ENCODE data around the gene GRIP2.
A peak's percentile ranks its signal among the peaks of the same experiment; 100 is the strongest.

Gene GRIP2

DNA sequence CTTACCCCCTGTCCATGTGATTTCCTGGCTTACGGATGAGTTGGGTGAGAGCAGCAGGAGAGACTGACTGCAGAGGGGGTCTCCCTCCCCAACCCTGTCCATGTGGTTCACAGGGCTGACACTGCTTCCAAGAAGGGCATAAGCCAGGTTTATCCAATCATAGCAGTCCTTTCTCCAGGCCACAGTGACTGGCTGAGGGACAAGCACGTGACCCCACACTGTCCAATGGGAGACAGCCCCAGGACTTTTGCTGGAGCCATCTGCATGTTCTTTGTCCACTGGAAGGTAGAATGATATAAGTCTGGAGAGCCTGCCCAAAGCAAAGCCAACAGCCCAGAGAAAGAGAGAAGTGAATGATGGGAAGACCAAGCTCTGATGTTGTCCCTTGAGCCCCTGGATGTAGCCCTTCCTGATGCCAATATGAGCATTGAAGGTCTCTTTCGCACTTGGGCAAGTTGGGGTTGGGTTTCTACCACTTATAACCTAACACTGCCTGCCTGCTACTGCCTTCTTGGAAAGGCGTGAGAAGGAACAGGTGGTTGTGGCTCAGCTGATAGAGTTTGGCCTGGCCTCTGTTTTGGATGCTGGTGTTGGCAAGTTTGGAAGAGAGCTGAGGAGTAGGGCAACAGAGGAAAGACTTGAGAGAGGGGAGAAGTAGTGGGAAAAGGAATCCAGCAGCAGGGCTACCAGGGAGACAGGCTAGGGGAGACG lies 41.3 kb upstream of the GRIP2 start:
- H3K4me3 ChIP-seq (ENCODE audit: low read depth, low read length) = no peak overlapping the region
- no peaks in the 10 kb centered on the region for H3K4me1 ChIP-seq (ENCODE audit: control insufficient read depth, insufficient read depth, low read length)
- ChIA-PET CTCF (no interaction called here), POLR2A (no interaction called here)
- TF ChIP-seq, protein P1, sequence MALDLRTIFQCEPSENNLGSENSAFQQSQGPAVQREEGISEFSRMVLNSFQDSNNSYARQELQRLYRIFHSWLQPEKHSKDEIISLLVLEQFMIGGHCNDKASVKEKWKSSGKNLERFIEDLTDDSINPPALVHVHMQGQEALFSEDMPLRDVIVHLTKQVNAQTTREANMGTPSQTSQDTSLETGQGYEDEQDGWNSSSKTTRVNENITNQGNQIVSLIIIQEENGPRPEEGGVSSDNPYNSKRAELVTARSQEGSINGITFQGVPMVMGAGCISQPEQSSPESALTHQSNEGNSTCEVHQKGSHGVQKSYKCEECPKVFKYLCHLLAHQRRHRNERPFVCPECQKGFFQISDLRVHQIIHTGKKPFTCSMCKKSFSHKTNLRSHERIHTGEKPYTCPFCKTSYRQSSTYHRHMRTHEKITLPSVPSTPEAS (tag by site-specific recombination; IDR thresholded peaks at IDR 0.05) = no peak
- peak; percentile 88 for TF ChIP-seq SCRT2 (tag by site-specific recombination; IDR thresholded peaks at IDR 0.05)
- peak; percentile 36; the same call in 1 of the 2 replicates for TF ChIP-seq SCRT1 (tag by site-specific recombination; IDR thresholded peaks at IDR 0.05; ENCODE audit: borderline replicate concordance)
- TF ChIP-seq ZNF621 (tag by site-specific recombination; IDR thresholded peaks at IDR 0.05) = no peak
- no peaks in the 10 kb centered on the region for H3K9me3 ChIP-seq (ENCODE audit: control insufficient read depth, insufficient read depth, low read depth, low read length)
- no peak overlapping the region for H3K27ac ChIP-seq (ENCODE audit: extremely low read depth, low read depth, low read length)
- H3K36me3 ChIP-seq (ENCODE audit: control insufficient read depth in 2 of 2, insufficient read depth in 1 of 2, low read length in 2 of 2) = no peaks in the 10 kb centered on the region

DNA sequence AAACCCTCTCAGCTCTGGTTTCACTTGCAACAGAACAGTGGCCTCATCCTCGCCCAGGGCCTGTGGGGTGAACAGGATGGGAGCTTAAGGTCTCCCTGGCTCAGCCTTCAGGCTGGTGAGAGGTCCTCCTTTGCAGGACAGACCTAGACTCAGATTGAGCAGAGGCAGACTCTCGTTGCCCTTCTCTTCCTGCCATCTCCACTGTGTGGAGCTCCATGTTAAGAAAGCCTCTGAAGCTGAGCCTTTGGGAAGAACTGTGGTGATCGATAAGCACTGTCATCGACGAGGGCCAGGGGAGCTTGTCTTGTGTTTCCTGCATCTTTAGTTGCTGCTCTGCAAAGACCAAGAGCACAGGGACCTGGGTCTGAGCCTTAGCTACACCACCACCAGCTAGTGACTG lies 37.8 kb upstream of the GRIP2 start:
- no peak overlapping the region for H3K27ac ChIP-seq (ENCODE audit: extremely low read depth, low read depth, low read length)
- CTCF ChIA-PET = interaction anchor here (0.5 to 1.4 kb wide), 5 partner anchors 30 to 1837 kb away, joined by 3 to 6 read pairs (median 4); no protein-coding TSS in a partner anchor
- H3K4me1 ChIP-seq (ENCODE audit: control insufficient read depth, insufficient read depth, low read length) = no peaks in the 10 kb centered on the region
- POLR2A ChIA-PET = no interaction called here
- H3K4me3 ChIP-seq (ENCODE audit: low read depth, low read length) = no peak overlapping the region
- H3K36me3 ChIP-seq (ENCODE audit: control insufficient read depth in 2 of 2, insufficient read depth in 1 of 2, low read length in 2 of 2) = no peaks in the 10 kb centered on the region
- no peaks in the 10 kb centered on the region for H3K9me3 ChIP-seq (ENCODE audit: control insufficient read depth, insufficient read depth, low read depth, low read length)
- TF ChIP-seq HOXC10 (CRISPR knock-in tag; IDR thresholded peaks at IDR 0.05) (no peak), ZNF664 (tag by site-specific recombination; IDR thresholded peaks at IDR 0.05) (no peak)
- TF ChIP-seq, protein P2, sequence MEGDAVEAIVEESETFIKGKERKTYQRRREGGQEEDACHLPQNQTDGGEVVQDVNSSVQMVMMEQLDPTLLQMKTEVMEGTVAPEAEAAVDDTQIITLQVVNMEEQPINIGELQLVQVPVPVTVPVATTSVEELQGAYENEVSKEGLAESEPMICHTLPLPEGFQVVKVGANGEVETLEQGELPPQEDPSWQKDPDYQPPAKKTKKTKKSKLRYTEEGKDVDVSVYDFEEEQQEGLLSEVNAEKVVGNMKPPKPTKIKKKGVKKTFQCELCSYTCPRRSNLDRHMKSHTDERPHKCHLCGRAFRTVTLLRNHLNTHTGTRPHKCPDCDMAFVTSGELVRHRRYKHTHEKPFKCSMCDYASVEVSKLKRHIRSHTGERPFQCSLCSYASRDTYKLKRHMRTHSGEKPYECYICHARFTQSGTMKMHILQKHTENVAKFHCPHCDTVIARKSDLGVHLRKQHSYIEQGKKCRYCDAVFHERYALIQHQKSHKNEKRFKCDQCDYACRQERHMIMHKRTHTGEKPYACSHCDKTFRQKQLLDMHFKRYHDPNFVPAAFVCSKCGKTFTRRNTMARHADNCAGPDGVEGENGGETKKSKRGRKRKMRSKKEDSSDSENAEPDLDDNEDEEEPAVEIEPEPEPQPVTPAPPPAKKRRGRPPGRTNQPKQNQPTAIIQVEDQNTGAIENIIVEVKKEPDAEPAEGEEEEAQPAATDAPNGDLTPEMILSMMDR (tag by site-specific recombination; IDR thresholded peaks at IDR 0.05) = 0 out of 2 replicates have a peak, but pooled peaks have one; percentile 24

DNA sequence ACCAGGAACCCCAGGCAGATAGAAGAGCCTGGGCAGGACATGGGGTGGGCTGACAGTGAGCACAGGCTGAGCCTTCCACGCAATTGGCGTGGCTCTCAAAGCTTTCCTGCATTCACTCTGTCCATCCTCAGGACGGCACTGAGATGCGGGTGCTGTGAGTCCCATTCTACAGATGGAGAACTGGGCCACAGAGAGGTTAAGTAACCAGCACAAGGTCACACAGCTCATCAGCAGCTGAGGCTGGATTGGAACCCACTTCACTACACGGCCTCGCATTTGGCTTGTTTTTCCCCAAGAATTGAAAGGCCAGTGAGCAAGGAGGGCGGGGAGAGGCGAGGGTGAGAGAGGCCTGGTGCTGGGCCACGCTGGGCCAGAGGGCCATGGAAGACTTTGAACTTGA lies 36.0 kb upstream of the GRIP2 start:
- Histone ChIP-seq H3K4me3 (ENCODE audit: low read depth, low read length) (no peak overlapping the region), H3K36me3 (ENCODE audit: control insufficient read depth in 2 of 2, insufficient read depth in 1 of 2, low read length in 2 of 2) (no peaks in the 10 kb centered on the region), H3K4me1 (ENCODE audit: control insufficient read depth, insufficient read depth, low read length) (no peaks in the 10 kb centered on the region), H3K9me3 (ENCODE audit: control insufficient read depth, insufficient read depth, low read depth, low read length) (no peaks in the 10 kb centered on the region), H3K27ac (ENCODE audit: extremely low read depth, low read depth, low read length) (no peak overlapping the region)
- CTCF ChIA-PET = no interaction called here
- POLR2A ChIA-PET = no interaction called here
- no peak for TF ChIP-seq ZNF248 (tag by site-specific recombination; IDR thresholded peaks at IDR 0.05)
- no peak for TF ChIP-seq ZNF610 (tag by site-specific recombination; IDR thresholded peaks at IDR 0.05; ENCODE audit: borderline replicate concordance)
- no peak for TF ChIP-seq ZNF514 (tag by site-specific recombination; IDR thresholded peaks at IDR 0.05)
- TF ChIP-seq, protein P3, sequence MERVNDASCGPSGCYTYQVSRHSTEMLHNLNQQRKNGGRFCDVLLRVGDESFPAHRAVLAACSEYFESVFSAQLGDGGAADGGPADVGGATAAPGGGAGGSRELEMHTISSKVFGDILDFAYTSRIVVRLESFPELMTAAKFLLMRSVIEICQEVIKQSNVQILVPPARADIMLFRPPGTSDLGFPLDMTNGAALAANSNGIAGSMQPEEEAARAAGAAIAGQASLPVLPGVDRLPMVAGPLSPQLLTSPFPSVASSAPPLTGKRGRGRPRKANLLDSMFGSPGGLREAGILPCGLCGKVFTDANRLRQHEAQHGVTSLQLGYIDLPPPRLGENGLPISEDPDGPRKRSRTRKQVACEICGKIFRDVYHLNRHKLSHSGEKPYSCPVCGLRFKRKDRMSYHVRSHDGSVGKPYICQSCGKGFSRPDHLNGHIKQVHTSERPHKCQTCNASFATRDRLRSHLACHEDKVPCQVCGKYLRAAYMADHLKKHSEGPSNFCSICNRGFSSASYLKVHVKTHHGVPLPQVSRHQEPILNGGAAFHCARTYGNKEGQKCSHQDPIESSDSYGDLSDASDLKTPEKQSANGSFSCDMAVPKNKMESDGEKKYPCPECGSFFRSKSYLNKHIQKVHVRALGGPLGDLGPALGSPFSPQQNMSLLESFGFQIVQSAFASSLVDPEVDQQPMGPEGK (tag by site-specific recombination; IDR thresholded peaks at IDR 0.05) = no peak
- no peak for TF ChIP-seq REPIN1 (tag by site-specific recombination; IDR thresholded peaks at IDR 0.05; ENCODE audit: low read depth)
- TF ChIP-seq KLF1 (tag by site-specific recombination; IDR thresholded peaks at IDR 0.05) = peak; percentile 3; the same call in 1 of the 2 replicates
- TF ChIP-seq ZNF768 (tag by site-specific recombination; IDR thresholded peaks at IDR 0.05) = peak; percentile 83
